IMR-90 (cell line): ENCODE measurements around the gene WNT10A. TPM values are rescaled to one million over a fixed set of nuclear protein-coding genes. Genes with fewer than 3 reads are reported as not detected.

Experiments used
- ATAC-seq: fragments of 200-7000 bp; cut with Tn5 transposase; 2 replicates; pipeline ENCODE4 v1.9.1; 2020; ENCODE audit warnings: low read depth, mild to moderate bottlenecking, moderate library complexity
- BruUV-seq: library from RNA; stranded (reverse); fragments of 400-500 nt; replicated peaks from 2 replicates; lab custom pipeline; 2021; lab: Mats Ljungman, UMichigan
- CTCF ChIA-PET: fragments of 300-600 bp; formaldehyde crosslinking; extraction: SDS; loops from one replicate; lab custom pipeline; 2021; ENCODE audit warnings: antibody characterized with exemption; lab: Yijun Ruan, JAX
- POLR2A ChIA-PET: fragments of 300-600 bp; sonication (Branson Sonifier 250); formaldehyde crosslinking; loops from one replicate; lab custom pipeline; 2022; ENCODE audit warnings: antibody characterized with exemption; ENCODE audit not compliant: unreplicated experiment; lab: Charles Lee
- DNase-seq: peaks from one replicate; pipeline ENCODE4 v3.0.0; 2013
- H2AFZ ChIP-seq: replicated peaks from 2 replicates; pipeline ENCODE3; 2013; ENCODE audit warnings: low read length, mild to moderate bottlenecking; ENCODE audit not compliant: poor library complexity
- H2AK5ac ChIP-seq: 2 replicates; pipeline ENCODE4 v1.6.1; 2013; ENCODE audit warnings: low read depth, low read length, inconsistent platforms
- H2AK9ac ChIP-seq: replicated peaks from 2 replicates; pipeline ENCODE3; 2013; ENCODE audit warnings: mild to moderate bottlenecking, low read depth, low read length, moderate library complexity; ENCODE audit not compliant: poor library complexity
- H2BK120ac ChIP-seq: 2 replicates; pipeline ENCODE4 v1.6.1; 2013; ENCODE audit warnings: low read depth, low read length, inconsistent platforms
- H2BK15ac ChIP-seq: 3 replicates; pipeline ENCODE4 v1.6.1; 2013; ENCODE audit warnings: low read depth, low read length, inconsistent platforms
- H2BK20ac ChIP-seq: 2 replicates; pipeline ENCODE4 v1.6.1; 2013; ENCODE audit warnings: low read depth, mild to moderate bottlenecking, inconsistent platforms, low read length, moderate library complexity
- H2BK5ac ChIP-seq: 2 replicates; pipeline ENCODE4 v1.6.1; 2013; ENCODE audit warnings: mild to moderate bottlenecking, low read depth, low read length, inconsistent platforms; ENCODE audit not compliant: poor library complexity, severe bottlenecking
- H3K14ac ChIP-seq: replicated peaks from 2 replicates; pipeline ENCODE4 v1.6.1; 2013; ENCODE audit warnings: low read depth, low read length, inconsistent platforms
- H3K18ac ChIP-seq: 2 replicates; pipeline ENCODE4 v1.6.1; 2013; ENCODE audit warnings: low read depth, low read length, control low read depth
- H3K23ac ChIP-seq: 2 replicates; pipeline ENCODE4 v1.6.1; 2013; ENCODE audit warnings: low read depth, low read length, inconsistent platforms
- H3K27ac ChIP-seq: 2 replicates; pipeline ENCODE4 v1.5.1; 2013; ENCODE audit warnings: mild to moderate bottlenecking, control low read depth, low read length; ENCODE audit not compliant: insufficient read depth
- H3K27me3 ChIP-seq: 2 replicates; pipeline ENCODE4 v1.6.1; 2013; ENCODE audit warnings: low read length; ENCODE audit not compliant: control insufficient read depth, insufficient read depth
- H3K36me3 ChIP-seq: 2 replicates; pipeline ENCODE4 v1.6.1; 2013; ENCODE audit warnings: low read length, mixed read lengths; ENCODE audit not compliant: control insufficient read depth, insufficient read depth
- H3K4ac ChIP-seq: 2 replicates; pipeline ENCODE4 v1.6.1; 2013; ENCODE audit warnings: low read depth, low read length, inconsistent platforms
- H3K4me1 ChIP-seq: 2 replicates; pipeline ENCODE4 v1.6.1; 2013; ENCODE audit warnings: low read length, mixed read lengths; ENCODE audit not compliant: control insufficient read depth, insufficient read depth
- H3K4me2 ChIP-seq: 2 replicates; pipeline ENCODE4 v1.6.1; 2013; ENCODE audit warnings: low read depth, mild to moderate bottlenecking, control low read depth, low read length, moderate library complexity
- H3K4me3 ChIP-seq: 2 replicates; pipeline ENCODE4 v1.5.1; 2013; ENCODE audit warnings: low read depth, mild to moderate bottlenecking, control low read depth, low read length, moderate library complexity; ENCODE audit not compliant: insufficient read depth
- H3K56ac ChIP-seq: 2 replicates; pipeline ENCODE4 v1.6.1; 2013; ENCODE audit warnings: low read length, inconsistent platforms; ENCODE audit not compliant: insufficient read depth; ENCODE audit errors: extremely low read depth
- H3K79me1 ChIP-seq, 2 experiments: 2 replicates each; pipeline ENCODE4 v1.6.1; 2013; ENCODE audit warnings: low read length in 2 of 2, inconsistent platforms in 1 of 2, low read depth in 1 of 2
- H3K9ac ChIP-seq: 2 replicates; pipeline ENCODE4 v1.6.1; 2013; ENCODE audit warnings: low read depth, low read length, control low read depth
- H3K9me1 ChIP-seq: 2 replicates; pipeline ENCODE4 v1.6.1; 2013; ENCODE audit warnings: low read length, inconsistent platforms; ENCODE audit not compliant: insufficient read depth
- H3K9me3 ChIP-seq: 2 replicates; pipeline ENCODE4 v1.6.1; 2013; ENCODE audit warnings: low read length; ENCODE audit not compliant: control insufficient read depth, insufficient read depth
- H4K20me1 ChIP-seq: 2 replicates; pipeline ENCODE4 v1.6.1; 2013; ENCODE audit warnings: low read length, inconsistent platforms; ENCODE audit not compliant: insufficient read depth
- H4K5ac ChIP-seq: 2 replicates; pipeline ENCODE4 v1.6.1; 2013; ENCODE audit warnings: mild to moderate bottlenecking, low read depth, low read length, control low read depth
- H4K8ac ChIP-seq, 2 experiments: 2 replicates each; pipeline ENCODE4 v1.6.1; 2013; ENCODE audit warnings: low read depth in 2 of 2, low read length in 2 of 2, control low read depth in 1 of 2, inconsistent platforms in 1 of 2
- H4K91ac ChIP-seq: 2 replicates; pipeline ENCODE4 v1.6.1; 2013; ENCODE audit warnings: low read depth, low read length, inconsistent platforms; ENCODE audit not compliant: insufficient read depth
- BHLHE40 ChIP-seq: fragments of 150-350 bp; IDR thresholded peaks from 2 replicates; pipeline ENCODE4 v1.6.1; 2016; ENCODE audit warnings: mild to moderate bottlenecking, low read depth, low read length
- CEBPB ChIP-seq: IDR thresholded peaks from 2 replicates; pipeline ENCODE4 v1.6.1; 2012; ENCODE audit warnings: low read depth, low read length, improper control_type of control experiment
- CHD1 ChIP-seq: IDR thresholded peaks from 2 replicates; pipeline ENCODE4 v1.6.1; 2012; ENCODE audit warnings: low read depth, low read length, improper control_type of control experiment
- CTCF ChIP-seq: conservative IDR thresholded peaks from 2 replicates; pipeline ENCODE4 v1.5.1; 2012; ENCODE audit warnings: mild to moderate bottlenecking, low read depth, low read length, improper control_type of control experiment
- ELK1 ChIP-seq: fragments of 150-350 bp; IDR thresholded peaks from 2 replicates; pipeline ENCODE4 v1.6.1; 2016; ENCODE audit warnings: low read depth, mild to moderate bottlenecking, low read length, moderate library complexity, borderline replicate concordance
- FOS ChIP-seq: fragments of 150-350 bp; IDR thresholded peaks from 2 replicates; pipeline ENCODE4 v1.6.1; 2016; ENCODE audit warnings: low read depth, low read length
- MAFK ChIP-seq: IDR thresholded peaks from 2 replicates; pipeline ENCODE4 v1.6.1; 2012; ENCODE audit warnings: low read depth, low read length, improper control_type of control experiment
- MAZ ChIP-seq: IDR thresholded peaks from 2 replicates; pipeline ENCODE4 v1.6.1; 2012; ENCODE audit warnings: low read depth, mild to moderate bottlenecking, low read length, improper control_type of control experiment, moderate library complexity, borderline replicate concordance
- MXI1 ChIP-seq: IDR thresholded peaks from 2 replicates; pipeline ENCODE4 v1.6.1; 2012; ENCODE audit warnings: low read depth, mild to moderate bottlenecking, low read length, moderate library complexity, borderline replicate concordance
- NFE2L2 ChIP-seq: fragments of 150-350 bp; IDR thresholded peaks from 2 replicates; pipeline ENCODE4 v1.6.1; 2016; ENCODE audit warnings: low read depth, mild to moderate bottlenecking, low read length
- POLR2A ChIP-seq: IDR thresholded peaks from 2 replicates; pipeline ENCODE4 v1.6.1; 2012; ENCODE audit warnings: mild to moderate bottlenecking, low read depth, low read length
- RAD21 ChIP-seq: IDR thresholded peaks from 2 replicates; pipeline ENCODE4 v1.6.1; 2012; ENCODE audit warnings: low read length, improper control_type of control experiment
- RCOR1 ChIP-seq: IDR thresholded peaks from 2 replicates; pipeline ENCODE4 v1.6.1; 2012; ENCODE audit warnings: mild to moderate bottlenecking, low read length, improper control_type of control experiment; ENCODE audit not compliant: insufficient replicate concordance
- RFX5 ChIP-seq: IDR thresholded peaks from 2 replicates; pipeline ENCODE4 v1.8.0; 2012; ENCODE audit warnings: low read depth, mild to moderate bottlenecking, low read length, moderate library complexity
- SMC3 ChIP-seq: fragments of 150-350 bp; IDR thresholded peaks from 2 replicates; pipeline ENCODE4 v1.6.1; 2016; ENCODE audit warnings: low read depth, mild to moderate bottlenecking, antibody characterized with exemption, low read length, moderate library complexity
- USF2 ChIP-seq: fragments of 150-350 bp; IDR thresholded peaks from 2 replicates; pipeline ENCODE4 v1.6.1; 2017; ENCODE audit warnings: mild to moderate bottlenecking, antibody characterized with exemption, low read length, low read depth
- WGBS, 2 experiments: methylation state at CpG; one replicate each; pipeline versions ENCODE4 v1.1.5 to v1.1.7; 2013; ENCODE audit warnings: missing lambda C conversion rate in 2 of 2; ENCODE audit not compliant: insufficient read length in 1 of 2; ENCODE audit errors: extremely low coverage in 2 of 2; 5-methylcytosine and 5-hydroxymethylcytosine counted together
- dilution Hi-C: fragments of 300-500 bp; cut with HindIII; formaldehyde crosslinking; loops from one replicate; pipeline ENCODE4 v1.14.3; 2018; ENCODE audit warnings: low sequenced_read_pairs; ENCODE audit not compliant: unreplicated experiment
- in situ Hi-C: fragments of 300-500 bp; cut with MboI; formaldehyde crosslinking; loops from 3 replicates; pipeline ENCODE4 v1.14.3; 2019; ENCODE audit warnings: low sequenced_read_pairs, inconsistent platforms, mixed read lengths
- intact Hi-C: fragments of 100-400 bp; cut with micrococcal nuclease; formaldehyde crosslinking; loops from 2 replicates; pipeline ENCODE4 v1.10.0; 2022
- polyA plus RNA-seq, 3 experiments: library from polyadenylated mRNA; depleted of rRNA; stranded (reverse); fragments of >200 nt; gene quantifications; 2 replicates each; pipeline ENCODE4 v1.2.3, GENCODE V29; 2012; ENCODE audit warnings: low replicate concordance in 1 of 3
- total RNA-seq: library from RNA; depleted of rRNA; stranded (reverse); fragments of >200 nt; gene quantifications from 2 replicates; pipeline ENCODE4 v1.2.3, GENCODE V29; 2012

The WNT10A gene
- total and polyA plus RNA-seq, 2 of the 4 experiments (the other 2 are of a cell fraction) = not detected

GRCh38 chr2:218924757-218925156 is 44.1 kb downstream of the WNT10A start:
- H3K4me3 ChIP-seq = no peak overlapping the region
- no peak overlapping the region for H4K5ac ChIP-seq
- no peak overlapping the region for H3K4ac ChIP-seq
- no peak overlapping the region for H2AK5ac ChIP-seq
- no CpG with 5 or more reads among the region's 2 CpGs for WGBS, 2 experiments
- ATAC-seq (no peak), DNase-seq (no peak)
- no peak overlapping the region for H2BK20ac ChIP-seq
- H3K79me1 ChIP-seq = no peaks in the 10 kb centered on the region
- no peak overlapping the region for H3K18ac ChIP-seq
- H3K4me1 ChIP-seq = no peaks in the 10 kb centered on the region
- no peak overlapping the region for H2AK9ac ChIP-seq
- intact Hi-C loops (no loop called here), dilution Hi-C loops (no loop called here), in situ Hi-C loops (no loop called here)
- peaks cover 3% of the 10 kb centered on the region; the same call in 1 of the 2 replicates for H3K9me3 ChIP-seq
- H2BK120ac ChIP-seq = no peak overlapping the region
- no peak overlapping the region for H3K14ac ChIP-seq
- BruUV-seq = no TSS peak
- no peak overlapping the region for H2BK15ac ChIP-seq
- peaks cover 24% of the 10 kb centered on the region for H3K27me3 ChIP-seq
- H4K20me1 ChIP-seq = no peaks in the 10 kb centered on the region
- POLR2A ChIA-PET = no interaction called here
- H2AFZ ChIP-seq = no peak overlapping the region
- no peak overlapping the region for H3K4me2 ChIP-seq
- no peak overlapping the region for H3K23ac ChIP-seq
- no peak overlapping the region for H3K9ac ChIP-seq
- no peaks in the 10 kb centered on the region for H3K36me3 ChIP-seq
- H3K27ac ChIP-seq = no peak overlapping the region
- no peaks in the 10 kb centered on the region for H3K9me1 ChIP-seq
- no peak overlapping the region for H4K91ac ChIP-seq
- H2BK5ac ChIP-seq = no peak overlapping the region
- no peak for TF ChIP-seq BHLHE40
- TF ChIP-seq RFX5 = no peak
- TF ChIP-seq CEBPB = no peak
- no peak for TF ChIP-seq MAZ
- no peak for TF ChIP-seq MXI1
- TF ChIP-seq SMC3 = no peak
- no peak for TF ChIP-seq RAD21
- no peak for TF ChIP-seq RCOR1
- TF ChIP-seq POLR2A = no peak
- TF ChIP-seq MAFK = no peak
- TF ChIP-seq NFE2L2 = no peak
- TF ChIP-seq USF2 = no peak
- no peak for TF ChIP-seq ELK1
- TF ChIP-seq FOS = no peak
- no peak for TF ChIP-seq CTCF
- no peak for TF ChIP-seq CHD1
- no peak overlapping the region for H4K8ac ChIP-seq
- no peak overlapping the region for H3K56ac ChIP-seq
- CTCF ChIA-PET = interaction anchor here (0.6 kb wide), 1 partner anchor 230 kb away, joined by 3 read pairs; no protein-coding TSS in a partner anchor
